Right renal cortex interstitium (tissue), 3 donors: Measurements from ENCODE around the gene SMTN. TPM values are rescaled to one million over a fixed set of nuclear protein-coding genes. Genes with fewer than 3 reads are reported as not detected.
A peak's percentile ranks its signal among the peaks of the same experiment; 100 is the strongest.
"Not testable (repeated sequence)": the region's sequence is repeated elsewhere in the genome, so short reads cannot be mapped to it uniquely, and the experiment has no call there.

Source experiments
- DNase-seq, 3 donors: peaks; one replicate each; pipeline ENCODE4 v3.0.0-alpha.2; 2013; ENCODE audit warnings: low read depth in 3 of 3, low spot score in 2 of 3
- polyA plus RNA-seq, 3 donors: library from polyadenylated mRNA; unstranded; fragments of 120-200 nt; gene quantifications; one replicate each; pipeline ENCODE4 v1.2.1, GENCODE V29; 2013; ENCODE audit not compliant: insufficient read length in 3 of 3

SMTN gene
- polyA plus RNA-seq, 3 donors = 26.2 to 31.6 (median 28.4) TPM

DNA sequence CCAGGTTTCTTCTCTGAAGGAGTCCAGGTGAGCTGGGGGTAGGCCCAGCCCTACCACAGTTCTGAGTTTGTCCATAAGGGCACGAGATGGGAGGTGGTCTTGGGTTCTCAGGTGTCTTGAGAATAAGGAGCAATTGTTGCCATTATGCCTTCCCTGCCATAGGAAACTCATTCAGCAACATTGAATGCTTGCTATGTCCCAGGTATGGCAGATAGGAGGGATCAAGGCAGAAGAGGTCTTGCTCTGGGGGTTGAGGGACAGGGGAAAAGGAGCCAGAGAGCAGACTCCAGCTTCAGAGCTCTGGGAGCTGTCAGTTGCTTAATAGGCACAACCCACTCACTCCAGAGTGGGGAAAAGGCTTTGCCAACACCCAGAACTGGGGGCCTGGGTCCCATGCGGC is 22.0 kb downstream of the SMTN start:
- DNase-seq = no peak

DNA sequence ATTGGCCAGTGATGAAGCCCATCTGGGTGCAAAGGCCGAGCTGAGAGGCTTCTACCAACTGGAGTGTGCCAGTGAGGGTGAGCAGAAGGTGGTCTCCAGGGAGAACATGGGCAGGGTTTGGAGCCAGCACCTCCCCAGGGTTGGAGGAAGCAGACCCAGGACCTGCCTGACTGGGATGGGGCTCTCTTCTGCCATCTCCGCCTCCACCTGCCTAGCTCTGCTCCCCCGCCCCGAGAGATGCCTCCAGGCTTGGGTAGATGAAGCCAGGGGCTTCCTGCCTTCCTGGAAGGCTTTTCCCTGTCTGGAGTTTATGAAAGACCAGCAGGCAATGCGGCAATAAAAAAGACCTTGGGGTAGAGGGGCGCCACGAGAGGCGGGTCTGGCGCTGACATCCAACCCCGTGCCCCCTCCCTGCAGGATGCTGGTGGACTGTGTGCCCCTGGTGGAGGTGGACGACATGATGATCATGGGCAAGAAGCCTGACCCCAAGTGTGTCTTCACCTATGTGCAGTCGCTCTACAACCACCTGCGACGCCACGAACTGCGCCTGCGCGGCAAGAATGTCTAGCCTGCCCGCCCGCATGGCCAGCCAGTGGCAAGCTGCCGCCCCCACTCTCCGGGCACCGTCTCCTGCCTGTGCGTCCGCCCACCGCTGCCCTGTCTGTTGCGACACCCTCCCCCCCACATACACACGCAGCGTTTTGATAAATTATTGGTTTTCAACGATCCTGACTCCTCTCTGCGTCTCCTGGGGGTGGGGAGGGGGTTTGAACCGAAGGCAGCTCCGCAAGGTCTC is 23.0 kb downstream of the SMTN start:
- no peak for DNase-seq

DNA sequence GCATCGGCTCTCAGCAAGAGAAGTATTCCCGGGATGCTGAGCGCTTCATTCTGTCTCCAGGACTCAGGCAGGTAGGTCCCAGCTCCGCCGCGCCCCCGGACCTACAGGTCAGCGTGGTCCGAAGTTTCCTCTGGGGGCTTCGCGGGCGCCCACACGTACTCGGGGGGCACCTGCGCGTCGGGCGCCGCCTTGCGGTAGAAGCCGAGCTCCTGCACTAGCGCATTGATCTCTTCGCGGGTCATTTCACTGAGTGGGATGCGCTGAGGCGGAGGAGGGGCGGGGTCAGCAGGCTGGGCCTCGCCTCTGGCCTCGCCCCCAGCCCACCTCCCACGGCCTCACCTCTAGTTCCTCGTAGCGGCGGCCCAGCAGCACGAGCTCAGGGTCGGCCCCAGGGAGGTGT is 23.8 kb downstream of the SMTN start:
- no peak for DNase-seq

DNA sequence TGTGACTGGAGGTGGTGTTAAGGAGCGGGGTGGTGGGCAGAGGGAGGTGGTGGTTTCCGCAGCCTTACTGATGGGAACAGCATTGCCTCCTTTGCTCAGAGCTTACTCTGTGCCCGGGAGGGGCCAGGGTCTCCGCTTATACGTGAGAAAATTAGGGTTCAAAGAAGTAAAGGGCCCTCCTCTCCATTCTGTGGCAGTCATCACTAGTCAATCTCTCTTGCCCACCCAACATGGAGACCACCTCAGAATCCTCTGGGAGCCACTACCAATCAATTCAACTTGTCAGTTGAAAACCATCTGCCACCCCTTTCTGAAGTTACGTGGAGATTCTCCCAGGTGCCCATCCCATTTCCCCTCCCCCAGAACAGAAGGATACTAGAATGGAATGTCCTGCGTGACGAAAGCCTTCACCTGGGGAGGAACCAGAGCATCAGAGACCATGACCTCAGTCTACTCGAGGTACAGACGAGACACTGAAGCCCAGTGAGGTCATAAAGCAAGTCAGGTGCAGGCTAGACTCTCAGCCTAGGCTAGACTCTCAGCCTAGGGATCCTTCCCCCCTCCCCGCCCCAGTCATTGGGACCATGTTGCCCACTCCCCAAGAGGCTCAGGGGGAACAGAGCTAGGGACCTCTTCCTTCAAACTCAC is 24.3 kb downstream of the SMTN start:
- no peak for DNase-seq

DNA sequence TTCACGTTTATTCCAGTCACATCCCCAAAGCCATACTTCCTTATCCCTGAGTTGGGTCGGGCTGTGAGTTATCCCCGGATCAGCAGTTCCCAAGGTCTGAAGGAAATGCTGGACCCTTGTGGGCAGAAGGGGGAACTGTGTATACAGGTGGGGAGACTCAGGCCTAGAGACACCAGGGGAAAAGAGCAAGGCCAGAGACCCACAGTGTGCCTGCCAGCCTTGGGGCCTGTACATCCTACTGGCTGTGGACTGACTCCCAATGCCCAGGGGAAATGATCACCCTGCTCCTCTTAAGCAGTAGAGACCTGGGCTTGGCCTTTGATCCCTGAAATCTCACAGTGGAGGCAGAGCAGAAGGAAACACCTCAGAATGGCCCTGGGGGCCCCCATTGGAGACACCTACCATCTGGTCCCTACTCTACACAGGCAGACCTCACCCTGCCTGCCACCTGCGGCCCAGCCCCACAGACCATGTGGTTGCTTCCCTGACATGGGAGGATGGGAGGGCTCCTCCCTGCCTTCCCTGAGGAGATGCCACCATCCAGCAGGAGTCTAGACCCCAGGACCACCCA is 25.0 kb downstream of the SMTN start:
- no peak for DNase-seq

DNA sequence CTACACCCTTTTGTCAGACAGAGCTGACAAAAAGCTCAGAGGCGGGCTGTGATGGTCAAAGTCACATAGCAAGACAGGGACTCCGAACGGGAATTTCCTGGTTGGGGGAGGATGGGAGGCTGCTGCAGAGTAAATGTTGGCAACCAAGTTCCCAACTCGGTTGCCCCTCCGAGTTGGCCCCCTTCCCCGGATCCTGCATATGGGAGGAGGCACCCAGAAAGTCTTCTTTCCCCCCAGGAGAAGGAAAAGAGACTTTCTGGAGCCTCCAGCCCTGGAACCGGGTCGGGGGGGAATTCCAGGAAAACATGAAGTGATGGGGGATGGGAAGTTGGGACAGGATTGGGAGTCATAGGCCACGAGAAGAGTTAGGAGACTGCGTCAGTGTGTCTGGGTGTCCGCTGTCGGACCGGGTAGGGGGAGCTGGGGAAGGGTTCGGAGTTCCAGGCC is 25.6 kb downstream of the SMTN start:
- no peak for DNase-seq

DNA sequence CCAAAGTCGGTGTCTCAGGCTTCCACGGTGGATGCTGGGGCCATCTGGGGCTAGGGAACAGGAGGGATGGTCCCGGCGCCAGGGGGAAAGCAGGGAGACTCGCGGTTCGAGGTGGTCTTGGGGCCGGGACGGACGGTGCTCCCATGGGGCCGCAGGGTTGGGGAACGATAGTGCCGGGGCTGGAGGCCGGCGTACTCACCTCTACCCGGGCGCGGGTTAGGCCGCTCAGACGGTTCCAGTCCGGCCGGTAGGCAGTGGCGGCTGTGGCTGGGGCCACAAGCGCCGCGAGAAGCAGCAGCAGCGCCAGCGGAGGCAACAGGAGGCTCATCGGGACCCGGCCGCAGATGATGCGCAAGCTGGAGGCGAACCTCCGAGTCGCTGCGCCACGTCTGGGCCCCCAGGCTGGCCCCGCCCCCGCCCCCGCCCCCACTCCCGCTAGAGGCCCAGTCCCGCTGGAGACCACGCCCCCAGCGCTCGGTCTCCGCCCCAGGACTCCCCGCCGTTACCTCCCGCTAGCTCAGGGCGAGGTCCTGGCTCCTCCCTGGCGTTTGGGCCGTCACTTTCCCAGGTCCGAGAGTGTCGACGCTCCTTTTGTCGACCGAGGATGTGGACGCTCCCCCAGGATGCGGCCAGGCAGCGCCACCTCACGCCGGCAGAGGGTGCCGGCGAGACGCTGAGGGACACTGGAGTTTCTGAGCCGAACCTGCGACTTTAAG is 26.2 kb downstream of the SMTN start, which contains the start of gene SELENOM:
TSS of gene SELENOM (minus strand) at position 391 of the 716 bp plus-strand sequence. CDS start at position 328, 63 bp downstream.
- peak; percentile 81 to 87 (median 85) for DNase-seq

DNA sequence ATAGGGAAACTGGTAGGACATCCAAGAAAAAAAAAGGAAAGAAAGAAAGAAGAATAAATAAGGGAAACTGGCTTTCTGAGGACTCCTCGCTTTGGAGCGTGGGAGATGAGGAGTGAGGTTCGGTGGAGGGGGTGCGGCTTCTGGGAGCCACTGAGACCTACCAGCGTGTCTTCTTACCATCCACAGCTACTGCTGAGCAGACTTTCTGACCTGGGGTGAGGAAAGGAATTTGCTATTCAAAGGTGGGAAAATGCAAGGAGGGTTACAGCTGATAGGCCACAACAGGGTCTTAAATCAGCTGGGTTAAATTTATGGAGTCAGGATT is 26.7 kb downstream of the SMTN start:
- no peak for DNase-seq

DNA sequence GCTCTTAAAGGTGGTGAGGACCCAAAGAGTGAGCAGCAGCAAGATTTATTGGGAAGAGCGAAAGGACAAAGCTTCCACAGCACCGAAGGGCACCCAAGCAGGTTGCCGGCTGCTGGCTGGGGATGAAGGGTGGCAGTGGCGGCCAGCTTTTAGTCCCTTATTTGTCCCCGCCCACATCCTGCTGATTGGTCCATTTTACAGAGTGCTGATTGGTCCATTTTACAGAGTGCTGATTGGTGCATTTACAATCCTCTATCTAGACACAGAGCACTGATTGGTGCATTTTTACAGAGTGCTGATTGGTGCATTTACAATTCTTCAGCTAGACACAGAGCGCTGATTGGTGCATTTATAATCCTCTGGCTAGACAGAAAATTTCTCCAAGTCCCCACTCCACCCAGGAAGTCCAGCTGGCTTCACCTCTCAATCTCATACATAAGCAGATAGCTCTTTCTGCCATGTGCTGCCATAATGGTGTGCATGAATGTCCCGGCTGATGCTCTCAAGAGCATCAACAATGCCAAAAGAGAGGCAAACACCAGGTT is 31.5 kb downstream of the SMTN start:
- DNase-seq = not testable (repeated sequence)

DNA sequence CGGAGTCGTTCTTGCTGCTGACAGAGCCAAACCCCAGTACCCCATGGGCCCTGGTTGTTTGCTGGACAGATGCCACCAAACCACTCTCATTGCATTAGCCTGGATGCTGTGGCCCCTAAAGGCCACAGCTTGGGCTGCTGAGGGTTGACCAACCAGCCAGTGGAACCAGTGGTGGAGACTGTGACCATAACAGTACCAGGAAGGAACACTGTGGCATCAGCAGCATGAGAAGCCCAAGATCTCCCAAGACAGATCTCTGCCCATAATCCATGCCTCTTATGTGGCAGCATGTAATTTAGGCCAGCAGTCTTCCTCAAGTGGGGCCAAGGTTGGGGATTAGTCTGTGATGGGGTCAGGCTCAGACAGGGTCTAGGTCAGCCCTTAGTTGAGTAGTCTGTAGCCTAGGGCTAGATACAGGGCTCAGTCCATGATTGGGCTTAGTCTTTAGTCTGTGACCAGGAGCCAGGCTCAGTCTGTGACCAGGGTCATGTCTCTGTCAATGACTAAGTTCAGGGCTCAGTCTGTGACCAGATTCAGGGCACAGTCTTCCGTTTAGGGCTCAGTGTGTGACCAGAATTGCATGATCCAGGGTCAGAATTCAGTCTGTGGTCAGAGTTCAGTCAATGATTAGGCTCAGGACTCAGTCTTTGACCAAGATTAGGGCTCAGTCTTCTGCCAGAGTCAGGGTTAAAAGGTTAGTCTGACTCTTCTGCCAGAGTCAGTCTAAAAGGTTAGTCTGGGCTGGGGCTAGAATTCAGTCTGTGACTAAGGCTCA is 37.1 kb downstream of the SMTN start:
- no peak for DNase-seq

DNA sequence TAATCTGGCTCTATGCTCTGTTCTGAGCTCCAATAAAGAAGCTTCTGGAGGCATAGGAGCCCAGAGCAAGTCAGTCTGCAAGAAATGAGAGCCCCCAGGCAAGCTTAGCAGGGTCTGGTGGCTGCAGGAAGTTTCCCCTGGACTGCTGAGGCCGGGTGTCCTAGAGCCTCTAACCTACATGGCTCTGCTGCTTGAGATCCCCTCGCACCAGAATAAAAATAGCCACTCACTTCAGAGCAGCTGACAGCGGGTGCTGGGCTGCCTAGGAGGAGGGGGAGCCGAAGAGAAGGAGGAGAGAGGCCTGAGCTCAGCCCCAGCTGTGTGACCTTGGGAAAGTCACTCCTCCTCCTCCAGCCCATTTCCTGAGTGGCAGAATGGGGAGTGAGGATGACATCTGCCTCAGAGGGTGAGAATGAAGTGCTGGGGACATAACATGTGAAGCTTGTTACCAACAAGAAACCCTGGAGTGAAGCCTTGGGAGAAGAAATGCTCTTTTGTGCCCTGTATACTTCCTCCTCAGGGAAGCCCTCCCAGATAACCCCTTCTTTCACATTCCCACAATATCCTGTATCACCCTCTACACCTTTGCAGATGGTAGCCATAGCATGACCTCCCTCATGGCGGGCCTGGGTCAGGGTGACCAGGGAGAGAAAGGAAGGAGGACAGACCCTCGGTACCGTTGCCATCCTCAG is 38.1 kb downstream of the SMTN start:
- no peak for DNase-seq

DNA sequence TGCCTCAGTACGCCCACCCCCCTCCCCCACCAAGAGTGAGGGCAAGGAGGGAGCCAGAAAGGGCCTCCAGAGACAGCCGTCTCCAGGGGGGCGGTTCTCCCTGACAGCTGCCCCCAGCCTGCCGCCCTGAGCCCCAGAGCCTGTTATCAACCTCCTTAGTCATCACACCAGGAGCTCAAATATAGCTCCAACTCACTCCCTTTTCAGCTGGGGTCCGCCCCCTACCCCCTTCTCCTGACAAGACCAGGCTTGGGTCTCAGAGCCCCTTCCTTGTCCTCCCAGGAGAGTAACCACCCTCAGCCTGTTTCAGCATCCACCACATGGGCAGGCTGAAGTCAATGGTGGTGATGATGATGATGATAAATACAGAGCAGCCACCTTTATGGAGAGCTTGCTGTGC is 39.1 kb downstream of the SMTN start:
- no peak for DNase-seq

DNA sequence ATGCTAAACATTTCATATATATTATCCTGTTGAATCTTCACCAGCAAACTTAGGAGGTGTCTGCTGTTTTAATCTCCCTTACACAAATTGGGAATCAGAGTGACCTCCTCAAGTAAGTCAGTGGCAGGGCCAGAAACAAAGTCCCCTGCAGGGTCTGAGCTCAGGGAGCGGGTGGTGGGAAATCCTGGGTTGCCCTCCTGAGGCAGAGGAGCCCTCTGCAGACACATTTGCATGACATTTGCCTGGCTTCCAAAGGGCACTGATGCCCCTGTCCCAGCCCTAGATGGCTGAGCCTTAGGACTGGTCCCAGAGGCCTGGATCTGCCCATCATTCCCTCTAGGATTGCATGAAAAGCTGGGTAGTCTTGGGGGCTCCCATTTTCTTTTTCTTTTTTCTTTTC is 39.5 kb downstream of the SMTN start:
- no peak for DNase-seq

DNA sequence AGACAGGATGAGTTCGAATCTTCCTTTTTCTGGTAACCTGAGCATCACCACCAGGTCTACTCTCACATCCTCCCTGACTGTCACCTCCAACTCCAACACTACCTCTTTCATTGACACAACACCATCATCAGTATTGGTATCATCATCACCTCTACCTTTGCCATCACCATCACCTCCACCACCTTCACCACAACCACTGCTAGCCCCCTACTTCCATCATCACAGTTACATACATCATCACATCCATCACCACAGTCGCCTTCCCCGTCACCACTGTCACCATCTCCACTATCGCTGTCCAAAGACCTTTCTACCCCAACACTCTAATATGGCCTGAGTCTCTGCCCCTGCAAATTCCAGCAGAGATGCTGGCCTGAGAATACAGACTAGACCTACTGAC is 40.3 kb downstream of the SMTN start:
- no peak for DNase-seq

DNA sequence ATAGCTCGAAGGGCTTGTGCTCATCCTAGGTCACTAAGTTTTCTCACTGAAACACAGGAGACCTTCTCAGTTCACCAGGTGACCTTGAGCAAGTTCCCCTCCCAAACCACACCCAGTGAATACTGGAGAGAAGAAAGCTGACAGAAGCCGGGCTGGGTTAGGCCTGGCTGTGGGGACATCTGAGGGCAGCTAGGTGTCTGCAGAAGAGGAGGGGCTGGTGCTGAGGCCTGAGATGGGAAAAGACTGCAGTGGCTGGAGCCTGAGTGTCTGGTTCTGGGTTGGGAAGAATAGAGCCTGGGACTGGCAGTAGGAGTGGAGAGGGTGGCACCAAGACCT is 41.0 kb downstream of the SMTN start:
- no peak for DNase-seq

DNA sequence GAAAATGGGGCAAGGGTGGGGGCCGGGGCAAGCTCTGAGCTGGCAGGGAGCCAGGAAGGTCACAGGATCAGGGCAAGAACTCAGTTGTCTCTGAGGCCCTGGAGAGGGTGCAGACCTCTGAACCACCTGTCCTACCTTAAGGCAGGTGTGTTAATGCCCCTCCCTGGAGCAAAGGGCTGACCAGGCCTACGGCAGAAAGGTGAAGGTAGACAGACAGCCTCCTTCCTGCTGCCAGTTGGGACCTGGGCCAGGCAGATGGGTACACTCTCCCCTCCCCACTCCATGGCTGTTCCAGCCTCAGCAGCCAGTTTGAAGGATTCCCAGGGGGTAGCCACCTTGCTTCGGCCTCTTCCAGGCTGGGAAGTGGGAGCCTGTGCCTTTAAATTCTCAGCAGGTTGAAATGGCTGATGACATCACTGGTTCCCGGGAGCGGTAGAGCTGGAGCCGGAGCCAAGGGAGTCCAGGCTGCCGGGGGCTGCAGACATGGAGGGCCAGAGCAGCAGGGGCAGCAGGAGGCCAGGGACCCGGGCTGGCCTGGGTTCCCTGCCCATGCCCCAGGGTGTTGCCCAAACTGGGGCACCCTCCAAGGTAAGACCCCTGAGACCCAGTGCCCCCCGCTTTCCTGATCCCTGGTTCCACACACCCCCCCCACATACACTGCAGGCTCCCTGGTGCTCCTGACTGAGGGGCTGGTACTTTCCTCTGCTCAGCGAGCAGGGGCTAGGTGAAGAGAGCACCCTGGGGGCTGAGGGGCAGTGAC is 41.6 kb downstream of the SMTN start, which contains the start of gene INPP5J:
TSS of gene INPP5J (plus strand) at position 435 of the 760 bp plus-strand sequence. CDS start at position 484, 49 bp downstream.
- DNase-seq = no peak

DNA sequence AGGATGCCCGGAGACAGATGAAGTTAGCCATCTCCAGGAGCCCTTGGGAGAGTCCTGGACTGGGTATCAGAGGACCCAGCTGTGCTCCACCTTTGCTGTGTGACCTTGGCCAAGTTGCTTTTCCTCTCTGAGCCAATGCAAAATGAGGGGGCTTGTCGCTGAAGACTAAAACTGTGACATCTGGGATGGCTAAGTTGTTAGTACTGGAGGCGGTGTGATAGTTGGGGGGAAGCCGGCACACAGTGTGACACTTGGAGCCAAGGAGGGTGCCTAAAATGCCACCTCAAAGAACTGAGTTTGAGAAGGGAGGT is 42.1 kb downstream of the SMTN start:
- DNase-seq = no peak

DNA sequence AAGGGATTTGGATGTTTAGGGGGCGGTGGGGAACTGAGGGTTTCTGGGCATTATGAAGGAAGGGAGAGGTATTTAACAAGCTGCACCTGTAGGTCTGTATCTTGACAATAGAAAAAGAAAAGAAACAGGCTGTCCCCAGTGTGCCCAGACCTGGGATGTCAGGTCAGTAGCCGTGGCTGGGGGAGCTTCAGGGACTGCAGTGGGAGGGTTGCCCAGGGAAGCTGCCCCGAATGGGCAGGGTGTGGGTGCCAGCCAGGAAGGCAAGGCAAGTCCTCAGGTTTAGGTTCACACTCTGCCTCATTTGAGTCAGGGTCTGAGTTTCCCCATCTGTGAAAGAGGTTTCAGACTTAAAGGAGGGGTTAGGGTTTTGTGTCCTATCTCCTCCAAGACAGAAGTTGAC is 43.2 kb downstream of the SMTN start:
- no peak for DNase-seq

DNA sequence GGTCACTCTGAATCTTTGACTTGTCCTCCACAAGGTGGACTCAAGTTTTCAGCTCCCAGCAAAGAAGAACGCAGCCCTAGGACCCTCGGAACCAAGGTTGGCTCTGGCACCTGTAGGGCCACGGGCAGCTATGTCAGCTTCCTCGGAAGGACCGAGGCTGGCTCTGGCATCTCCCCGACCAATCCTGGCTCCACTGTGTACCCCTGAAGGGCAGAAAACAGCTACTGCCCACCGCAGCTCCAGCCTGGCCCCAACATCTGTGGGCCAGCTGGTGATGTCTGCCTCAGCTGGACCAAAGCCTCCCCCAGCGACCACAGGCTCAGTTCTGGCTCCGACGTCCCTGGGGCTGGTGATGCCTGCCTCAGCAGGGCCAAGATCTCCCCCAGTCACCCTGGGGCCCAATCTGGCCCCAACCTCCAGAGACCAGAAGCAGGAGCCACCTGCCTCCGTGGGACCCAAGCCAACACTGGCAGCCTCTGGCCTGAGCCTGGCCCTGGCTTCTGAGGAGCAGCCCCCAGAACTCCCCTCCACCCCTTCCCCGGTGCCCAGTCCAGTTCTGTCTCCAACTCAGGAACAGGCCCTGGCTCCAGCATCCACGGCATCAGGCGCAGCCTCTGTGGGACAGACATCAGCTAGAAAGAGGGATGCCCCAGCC is 43.8 kb downstream of the SMTN start:
- no peak for DNase-seq
